ENCODE results near the gene MTF1.

MTF1 gene

GRCh38 chr1:37890378-37891014 lies 31.1 kb upstream of the MTF1 start:
- H3K9ac ChIP-seq (ENCODE audit: low read length) = no peak overlapping the region
- H3K4me1 ChIP-seq (ENCODE audit: control insufficient read depth, insufficient read depth, low read length) = no peaks in the 10 kb centered on the region
- H3K4me3 ChIP-seq (ENCODE audit: low read length) = no peak overlapping the region
- H3K36me3 ChIP-seq (ENCODE audit: control insufficient read depth, insufficient read depth, low read length) = peaks cover 28% of the 10 kb centered on the region
- H3K27me3 ChIP-seq (ENCODE audit: control insufficient read depth, insufficient read depth, low read length) = no peaks in the 10 kb centered on the region
- H3K27ac ChIP-seq (ENCODE audit: low read depth, low read length) = no peak overlapping the region

- Histone ChIP-seq H3K4me3 (ENCODE audit: low read length) (no peak overlapping the region), H3K27ac (ENCODE audit: low read depth, low read length) (no peak overlapping the region), H3K36me3 (ENCODE audit: control insufficient read depth, insufficient read depth, low read length) (peaks cover 33% of the 10 kb centered on the region), H3K4me1 (ENCODE audit: control insufficient read depth, insufficient read depth, low read length) (no peaks in the 10 kb centered on the region), H3K9ac (ENCODE audit: low read length) (no peak overlapping the region), H3K27me3 (ENCODE audit: control insufficient read depth, insufficient read depth, low read length) (no peaks in the 10 kb centered on the region)
These were observed 28.8 kb upstream of the MTF1 start for GRCh38 chr1:37888022-37888700.

GRCh38 chr1:37884145-37884544 lies 24.8 kb upstream of the MTF1 start:
- Histone ChIP-seq H3K9ac (ENCODE audit: low read length) (no peak overlapping the region), H3K4me3 (ENCODE audit: low read length) (no peak overlapping the region), H3K27me3 (ENCODE audit: control insufficient read depth, insufficient read depth, low read length) (no peaks in the 10 kb centered on the region), H3K4me1 (ENCODE audit: control insufficient read depth, insufficient read depth, low read length) (no peaks in the 10 kb centered on the region), H3K36me3 (ENCODE audit: control insufficient read depth, insufficient read depth, low read length) (peaks cover 45% of the 10 kb centered on the region), H3K27ac (ENCODE audit: low read depth, low read length) (no peak overlapping the region)

GRCh38 chr1:37883671-37884070 lies 24.3 kb upstream of the MTF1 start:
- H3K4me1 ChIP-seq (ENCODE audit: control insufficient read depth, insufficient read depth, low read length) = no peaks in the 10 kb centered on the region

GRCh38 chr1:37879865-37880264 lies 20.5 kb upstream of the MTF1 start:
- Histone ChIP-seq H3K36me3 (ENCODE audit: control insufficient read depth, insufficient read depth, low read length) (peaks cover 35% of the 10 kb centered on the region), H3K9ac (ENCODE audit: low read length) (no peak overlapping the region), H3K27ac (ENCODE audit: low read depth, low read length) (no peak overlapping the region), H3K27me3 (ENCODE audit: control insufficient read depth, insufficient read depth, low read length) (no peaks in the 10 kb centered on the region), H3K4me1 (ENCODE audit: control insufficient read depth, insufficient read depth, low read length) (no peaks in the 10 kb centered on the region), H3K4me3 (ENCODE audit: low read length) (no peak overlapping the region)

More at GRCh38 chr1:37883671-37884070, 24.3 kb upstream of the MTF1 start:
- no peak overlapping the region for H3K4me3 ChIP-seq (ENCODE audit: low read length)
- H3K36me3 ChIP-seq (ENCODE audit: control insufficient read depth, insufficient read depth, low read length) = peaks cover 41% of the 10 kb centered on the region
- no peaks in the 10 kb centered on the region for H3K27me3 ChIP-seq (ENCODE audit: control insufficient read depth, insufficient read depth, low read length)
- no peak overlapping the region for H3K27ac ChIP-seq (ENCODE audit: low read depth, low read length)
- H3K9ac ChIP-seq (ENCODE audit: low read length) = no peak overlapping the region

- no peak overlapping the region for H3K4me3 ChIP-seq (ENCODE audit: low read length)
- no peak overlapping the region for H3K27ac ChIP-seq (ENCODE audit: low read depth, low read length)
- no peak overlapping the region for H3K9ac ChIP-seq (ENCODE audit: low read length)
- no peaks in the 10 kb centered on the region for H3K27me3 ChIP-seq (ENCODE audit: control insufficient read depth, insufficient read depth, low read length)
- H3K4me1 ChIP-seq (ENCODE audit: control insufficient read depth, insufficient read depth, low read length) = no peaks in the 10 kb centered on the region
- H3K36me3 ChIP-seq (ENCODE audit: control insufficient read depth, insufficient read depth, low read length) = peaks cover 40% of the 10 kb centered on the region
These were observed 18.7 kb upstream of the MTF1 start for GRCh38 chr1:37878071-37878470.

GRCh38 chr1:37875833-37876232 lies 16.4 kb upstream of the MTF1 start:
- peaks cover 35% of the 10 kb centered on the region for H3K36me3 ChIP-seq (ENCODE audit: control insufficient read depth, insufficient read depth, low read length)
- H3K4me1 ChIP-seq (ENCODE audit: control insufficient read depth, insufficient read depth, low read length) = no peaks in the 10 kb centered on the region
- H3K27me3 ChIP-seq (ENCODE audit: control insufficient read depth, insufficient read depth, low read length) = no peaks in the 10 kb centered on the region
- H3K9ac ChIP-seq (ENCODE audit: low read length) = no peak overlapping the region
- H3K4me3 ChIP-seq (ENCODE audit: low read length) = no peak overlapping the region
- no peak overlapping the region for H3K27ac ChIP-seq (ENCODE audit: low read depth, low read length)

GRCh38 chr1:37872692-37873091 lies 13.3 kb upstream of the MTF1 start:
- no peaks in the 10 kb centered on the region for H3K27me3 ChIP-seq (ENCODE audit: control insufficient read depth, insufficient read depth, low read length)
- H3K36me3 ChIP-seq (ENCODE audit: control insufficient read depth, insufficient read depth, low read length) = peaks cover 31% of the 10 kb centered on the region
- no peaks in the 10 kb centered on the region for H3K4me1 ChIP-seq (ENCODE audit: control insufficient read depth, insufficient read depth, low read length)
- no peak overlapping the region for H3K27ac ChIP-seq (ENCODE audit: low read depth, low read length)
- H3K4me3 ChIP-seq (ENCODE audit: low read length) = no peak overlapping the region
- no peak overlapping the region for H3K9ac ChIP-seq (ENCODE audit: low read length)

- no peak overlapping the region for H3K4me3 ChIP-seq (ENCODE audit: low read length)
- no peak overlapping the region for H3K9ac ChIP-seq (ENCODE audit: low read length)
- H3K4me1 ChIP-seq (ENCODE audit: control insufficient read depth, insufficient read depth, low read length) = no peaks in the 10 kb centered on the region
- peaks cover 33% of the 10 kb centered on the region for H3K36me3 ChIP-seq (ENCODE audit: control insufficient read depth, insufficient read depth, low read length)
- H3K27ac ChIP-seq (ENCODE audit: low read depth, low read length) = no peak overlapping the region
- H3K27me3 ChIP-seq (ENCODE audit: control insufficient read depth, insufficient read depth, low read length) = no peaks in the 10 kb centered on the region
These were observed 9.1 kb upstream of the MTF1 start for GRCh38 chr1:37868466-37868865.

- Histone ChIP-seq H3K27me3 (ENCODE audit: control insufficient read depth, insufficient read depth, low read length) (no peaks in the 10 kb centered on the region), H3K4me3 (ENCODE audit: low read length) (no peak overlapping the region), H3K4me1 (ENCODE audit: control insufficient read depth, insufficient read depth, low read length) (no peaks in the 10 kb centered on the region), H3K36me3 (ENCODE audit: control insufficient read depth, insufficient read depth, low read length) (peaks cover 26% of the 10 kb centered on the region), H3K9ac (ENCODE audit: low read length) (no peak overlapping the region), H3K27ac (ENCODE audit: low read depth, low read length) (no peak overlapping the region)
These were observed 8.4 kb upstream of the MTF1 start for GRCh38 chr1:37867784-37868183.

- no peak overlapping the region for H3K27ac ChIP-seq (ENCODE audit: low read depth, low read length)
- H3K27me3 ChIP-seq (ENCODE audit: control insufficient read depth, insufficient read depth, low read length) = no peaks in the 10 kb centered on the region
- no peaks in the 10 kb centered on the region for H3K4me1 ChIP-seq (ENCODE audit: control insufficient read depth, insufficient read depth, low read length)
- H3K4me3 ChIP-seq (ENCODE audit: low read length) = no peak overlapping the region
- peaks cover 20% of the 10 kb centered on the region for H3K36me3 ChIP-seq (ENCODE audit: control insufficient read depth, insufficient read depth, low read length)
- H3K9ac ChIP-seq (ENCODE audit: low read length) = no peak overlapping the region
These were observed 7.1 kb upstream of the MTF1 start for GRCh38 chr1:37866491-37866890.

GRCh38 chr1:37865348-37866120 lies 6.1 kb upstream of the MTF1 start:
- Histone ChIP-seq H3K4me1 (ENCODE audit: control insufficient read depth, insufficient read depth, low read length) (peaks cover 1% of the 10 kb centered on the region), H3K27me3 (ENCODE audit: control insufficient read depth, insufficient read depth, low read length) (no peaks in the 10 kb centered on the region), H3K36me3 (ENCODE audit: control insufficient read depth, insufficient read depth, low read length) (peaks cover 20% of the 10 kb centered on the region), H3K27ac (ENCODE audit: low read depth, low read length) (no peak overlapping the region), H3K4me3 (ENCODE audit: low read length) (no peak overlapping the region), H3K9ac (ENCODE audit: low read length) (no peak overlapping the region)
